Measurements from ENCODE around the gene SPATA18. TPM values are rescaled to one million over a fixed set of nuclear protein-coding genes. Genes with fewer than 3 reads are reported as not detected.

Gene SPATA18
- total and polyA plus RNA-seq, 2 donors (not counting 1 experiment from before 2014, with no cell fraction given) = 0.42 to 1.9 TPM

GRCh38 chr4:52126226-52126625 lies 75.1 kb downstream of the SPATA18 start:
- Histone ChIP-seq H3K79me2 (ENCODE audit: control insufficient read depth, insufficient read depth, low read length) (no peaks in the 10 kb centered on the region), H3K27ac (ENCODE audit: low read length in 2 of 2) (no peak overlapping the region), H3K27me3 (replicated peaks in 1 of 4; ENCODE audit: control extremely low read depth in 1 of 4, control insufficient read depth in 3 of 4, insufficient read depth in 4 of 4, low read length in 3 of 4) (no peaks in the 10 kb centered on the region), H3K4me3 (ENCODE audit: control extremely low read depth in 1 of 5, extremely low read depth in 1 of 5, insufficient read depth in 1 of 5, low read depth in 2 of 5, low read length in 4 of 5) (no peak overlapping the region), H3K9me3 (ENCODE audit: control extremely low read depth in 1 of 3, control insufficient read depth in 2 of 3, insufficient read depth in 1 of 3, low read length in 2 of 3) (peaks cover 0 to 6% (median 3%) of the 10 kb centered on the region in 3 donors), H3K9ac (ENCODE audit: low read length) (no peak overlapping the region), H3K4me1 (ENCODE audit: control insufficient read depth in 2 of 2, insufficient read depth in 2 of 2, low read length in 2 of 2) (no peaks in the 10 kb centered on the region), H2AFZ (ENCODE audit: insufficient read depth, low read depth, low read length, poor library complexity, severe bottlenecking) (no peak overlapping the region), H3K36me3 (replicated peaks in 1 of 2; ENCODE audit: control extremely low read depth in 1 of 2, control insufficient read depth in 1 of 2, extremely low read depth in 1 of 2, insufficient read depth in 2 of 2, low read length in 1 of 2) (no peaks in the 10 kb centered on the region), H4K20me1 (ENCODE audit: control insufficient read depth, insufficient read depth, low read length, poor library complexity, severe bottlenecking) (no peaks in the 10 kb centered on the region), H3K4me2 (replicated peaks; ENCODE audit: low read depth, low read length, poor library complexity, severe bottlenecking) (no peak overlapping the region)
- ChIA-PET CTCF (no interaction called here), POLR2A (no interaction called here)
- no peaks in the 10 kb centered on the region for H3K4me1 Mint-ChIP-seq
- intact Hi-C loops (cut with micrococcal nuclease) = no loop called here
- ATAC-seq (ENCODE audit: low read depth) (no peak), DNase-seq (no peak)
- H3K27ac Mint-ChIP-seq = no peak overlapping the region
- TF ChIP-seq CTCF (IDR thresholded peaks at IDR 0.05) (no peak), EZH2 (IDR thresholded peaks at IDR 0.05; ENCODE audit: borderline replicate concordance, insufficient read depth, low read depth, low read length, poor library complexity, severe bottlenecking) (no peak)
- WGBS (ENCODE audit: insufficient coverage) = no CpG with 5 or more reads among the region's 3 CpGs
- H3K9me3 Mint-ChIP-seq (ENCODE audit: insufficient read depth) = peaks cover 2% of the 10 kb centered on the region
- H3K27me3 Mint-ChIP-seq = peaks cover 10% of the 10 kb centered on the region
- no peak overlapping the region for H3K4me3 Mint-ChIP-seq

GRCh38 chr4:52126966-52127365 lies 75.9 kb downstream of the SPATA18 start:
- H3K27ac Mint-ChIP-seq = no peak overlapping the region
- ATAC-seq (ENCODE audit: low read depth) (no peak), DNase-seq (no peak)
- peaks cover 0 to 6% (median 3%) of the 10 kb centered on the region in 3 donors for H3K9me3 ChIP-seq (ENCODE audit: control extremely low read depth in 1 of 3, control insufficient read depth in 2 of 3, insufficient read depth in 1 of 3, low read length in 2 of 3)
- no peaks in the 10 kb centered on the region for H3K36me3 ChIP-seq (replicated peaks in 1 of 2; ENCODE audit: control extremely low read depth in 1 of 2, control insufficient read depth in 1 of 2, extremely low read depth in 1 of 2, insufficient read depth in 2 of 2, low read length in 1 of 2)
- no peak overlapping the region for H3K9ac ChIP-seq (ENCODE audit: low read length)
- CTCF ChIA-PET = no interaction called here
- POLR2A ChIA-PET = no interaction called here
- TF ChIP-seq EZH2 (IDR thresholded peaks at IDR 0.05; ENCODE audit: borderline replicate concordance, insufficient read depth, low read depth, low read length, poor library complexity, severe bottlenecking) = no peak
- TF ChIP-seq CTCF (IDR thresholded peaks at IDR 0.05) = no peak
- no peaks in the 10 kb centered on the region for H3K79me2 ChIP-seq (ENCODE audit: control insufficient read depth, insufficient read depth, low read length)
- H3K9me3 Mint-ChIP-seq (ENCODE audit: insufficient read depth) = peaks cover 2% of the 10 kb centered on the region
- no peaks in the 10 kb centered on the region for H3K4me1 Mint-ChIP-seq
- H3K4me2 ChIP-seq (replicated peaks; ENCODE audit: low read depth, low read length, poor library complexity, severe bottlenecking) = no peak overlapping the region
- H3K27ac ChIP-seq (ENCODE audit: low read length in 2 of 2) = no peak overlapping the region
- H2AFZ ChIP-seq (ENCODE audit: insufficient read depth, low read depth, low read length, poor library complexity, severe bottlenecking) = no peak overlapping the region
- no peaks in the 10 kb centered on the region for H3K4me1 ChIP-seq (ENCODE audit: control insufficient read depth in 2 of 2, insufficient read depth in 2 of 2, low read length in 2 of 2)
- peaks cover 10% of the 10 kb centered on the region for H3K27me3 Mint-ChIP-seq
- intact Hi-C loops (cut with micrococcal nuclease) = no loop called here
- H4K20me1 ChIP-seq (ENCODE audit: control insufficient read depth, insufficient read depth, low read length, poor library complexity, severe bottlenecking) = no peaks in the 10 kb centered on the region
- H3K27me3 ChIP-seq (replicated peaks in 1 of 4; ENCODE audit: control extremely low read depth in 1 of 4, control insufficient read depth in 3 of 4, insufficient read depth in 4 of 4, low read length in 3 of 4) = no peaks in the 10 kb centered on the region
- no peak overlapping the region for H3K4me3 ChIP-seq (ENCODE audit: control extremely low read depth in 1 of 5, extremely low read depth in 1 of 5, insufficient read depth in 1 of 5, low read depth in 2 of 5, low read length in 4 of 5)
- H3K4me3 Mint-ChIP-seq = no peak overlapping the region
- WGBS (ENCODE audit: insufficient coverage) = no CpG with 5 or more reads among the region's 5 CpGs
